Endothelial cell of umbilical vein (primary cell): ENCODE data around the gene AP2B1. TPM values are rescaled to one million over a fixed set of nuclear protein-coding genes. Genes with fewer than 3 reads are reported as not detected.

Source experiments
- BruUV-seq: library from RNA; stranded (reverse); fragments of 400-500 nt; replicated peaks from 2 replicates; lab custom pipeline; 2021; lab: Mats Ljungman, UMichigan
- CTCF ChIA-PET: fragments of 300-600, 350-600 bp; sonication (Branson Sonifier 250); formaldehyde crosslinking; loops from one replicate; lab custom pipeline; 2021; ENCODE audit warnings: antibody characterized with exemption, inconsistent platforms; lab: Charles Lee
- POLR2A ChIA-PET: fragments of 300-600, 350-600 bp; sonication (Branson Sonifier 250); formaldehyde crosslinking; loops from one replicate; lab custom pipeline; 2021; ENCODE audit warnings: antibody characterized with exemption, inconsistent platforms; lab: Charles Lee
- DNase-seq: peaks from one replicate; pipeline ENCODE4 v3.0.0-alpha.2; 2011; ENCODE audit warnings: low read depth, low spot score
- FAIRE-seq: peaks from 2 replicates; lab custom pipeline; 2011; peaks lifted over from hg19 to GRCh38; lab: Jason Lieb, UNC
- H2AFZ ChIP-seq: 2 replicates; pipeline ENCODE4 v1.6.0; 2012; ENCODE audit warnings: low read depth, low read length, control low read depth, inconsistent platforms
- H3K27ac ChIP-seq: 2 replicates; pipeline ENCODE4 v1.5.1; 2011; ENCODE audit warnings: low read depth, mild to moderate bottlenecking, control low read depth, low read length, moderate library complexity; ENCODE audit not compliant: insufficient read depth
- H3K27me3 ChIP-seq, 2 experiments: 2 replicates each; pipeline versions ENCODE4 v1.6.0 to v1.6.1; 2011; ENCODE audit warnings: low read length in 2 of 2, mixed read lengths in 1 of 2; ENCODE audit not compliant: control insufficient read depth in 2 of 2, insufficient read depth in 2 of 2
- H3K36me3 ChIP-seq, 2 experiments: 2 replicates in 1 of 2; 3 replicates in 1 of 2; pipeline ENCODE4 v1.5.1; 2011; ENCODE audit warnings: low read length in 2 of 2, mild to moderate bottlenecking in 1 of 2, moderate library complexity in 1 of 2; ENCODE audit not compliant: control insufficient read depth in 2 of 2, insufficient read depth in 2 of 2; ENCODE audit errors: extremely low read depth in 1 of 2
- H3K4me1 ChIP-seq: 3 replicates; pipeline ENCODE4 v1.5.1; 2011; ENCODE audit warnings: mild to moderate bottlenecking, low read length; ENCODE audit not compliant: control insufficient read depth, insufficient read depth; ENCODE audit errors: extremely low read depth
- H3K4me2 ChIP-seq: 2 replicates; pipeline ENCODE4 v1.6.1; 2011; ENCODE audit warnings: low read length, control low read depth, mixed read lengths; ENCODE audit not compliant: insufficient read depth
- H3K4me3 ChIP-seq, 3 experiments: fragments of 200-600 bp in 1 of 3; sonication (generic), shearing (Covaris generic) in 1 of 3; replicated peaks in 1 of 3; 2 replicates each; pipeline ENCODE4 v1.5.1; 2011 to 2016; ENCODE audit warnings: control low read depth in 3 of 3, low read length in 3 of 3, mild to moderate bottlenecking in 2 of 3, inconsistent platforms in 1 of 3, low read depth in 1 of 3, moderate library complexity in 1 of 3; ENCODE audit not compliant: insufficient read depth in 1 of 3
- H3K79me2 ChIP-seq: 2 replicates; pipeline ENCODE4 v1.6.0; 2012; ENCODE audit warnings: low read length, inconsistent platforms; ENCODE audit not compliant: control insufficient read depth, insufficient read depth
- H3K9ac ChIP-seq: replicated peaks from 2 replicates; pipeline ENCODE3; 2011; ENCODE audit warnings: low read length, control low read depth; ENCODE audit not compliant: insufficient read depth; ENCODE audit errors: extremely low read depth
- H3K9me1 ChIP-seq: replicated peaks from 3 replicates; pipeline ENCODE4 v1.6.0; 2011; ENCODE audit warnings: mild to moderate bottlenecking, low read length; ENCODE audit not compliant: control insufficient read depth, insufficient read depth; ENCODE audit errors: extremely low read depth
- H3K9me3 ChIP-seq: replicated peaks from 2 replicates; pipeline ENCODE4 v1.5.1; 2012; ENCODE audit warnings: low read length, inconsistent platforms; ENCODE audit not compliant: control insufficient read depth, insufficient read depth
- H4K20me1 ChIP-seq: replicated peaks from 2 replicates; pipeline ENCODE3; 2011; ENCODE audit warnings: mild to moderate bottlenecking, low read length; ENCODE audit not compliant: control insufficient read depth, insufficient read depth; ENCODE audit errors: extremely low read depth
- CTCF ChIP-seq, 2 donors: IDR thresholded peaks; 1 replicate in 1 of 2; 2 replicates in 1 of 2; pipeline ENCODE4 v1.5.1; 2011; ENCODE audit warnings: low read length in 2 of 2, mild to moderate bottlenecking in 2 of 2, moderate library complexity in 2 of 2, control low read depth in 1 of 2, inconsistent platforms in 1 of 2, low read depth in 1 of 2; ENCODE audit not compliant: insufficient read depth in 1 of 2; ENCODE audit errors: extremely low read depth in 1 of 2
- EZH2 ChIP-seq: IDR thresholded peaks from 2 replicates; pipeline ENCODE4 v1.6.1; 2012; ENCODE audit warnings: borderline replicate concordance, low read depth, mild to moderate bottlenecking, moderate library complexity, low read length, inconsistent platforms; ENCODE audit not compliant: severe bottlenecking
- FOS ChIP-seq: IDR thresholded peaks from 2 replicates; pipeline ENCODE4 v1.6.1; 2011; ENCODE audit warnings: mild to moderate bottlenecking, low read length, moderate library complexity, borderline replicate concordance; ENCODE audit not compliant: insufficient read depth
- GATA2 ChIP-seq: IDR thresholded peaks from 2 replicates; pipeline ENCODE4 v1.7.0; 2011; ENCODE audit warnings: low read depth, mild to moderate bottlenecking, moderate library complexity, mixed read lengths, low read length; ENCODE audit not compliant: insufficient read length, insufficient read depth
- JUN ChIP-seq: IDR thresholded peaks from 2 replicates; pipeline ENCODE4 v1.6.1; 2011; ENCODE audit warnings: borderline replicate concordance, low read depth; ENCODE audit not compliant: insufficient read length, insufficient read depth
- MAX ChIP-seq: IDR thresholded peaks from 2 replicates; pipeline ENCODE4 v1.6.1; 2011; ENCODE audit not compliant: insufficient read depth, insufficient read length
- MYC ChIP-seq: IDR thresholded peaks from one replicate; pipeline ENCODE4 v1.6.1; 2011; ENCODE audit warnings: mild to moderate bottlenecking, low read depth, low read length
- POLR2A ChIP-seq: IDR thresholded peaks from 2 replicates; pipeline ENCODE4 v1.6.1; 2012; ENCODE audit warnings: low read depth, mild to moderate bottlenecking, control low read depth, low read length
- POLR2AphosphoS5 ChIP-seq: IDR thresholded peaks from 2 replicates; pipeline ENCODE4 v1.6.1; 2012; ENCODE audit warnings: low read depth, mild to moderate bottlenecking, control low read depth, low read length, moderate library complexity; ENCODE audit not compliant: insufficient read depth
- dilution Hi-C: fragments of 300-500 bp; cut with MboI; formaldehyde crosslinking; loops from one replicate; pipeline ENCODE4 v1.15.0; 2019; ENCODE audit warnings: low sequenced_read_pairs; ENCODE audit not compliant: extremely low pct_ligation_motif_present
- intact Hi-C: fragments of 100-400 bp; cut with micrococcal nuclease; formaldehyde crosslinking; loops from one replicate; pipeline ENCODE4 v1.10.0; 2022
- polyA plus RNA-seq, 4 experiments: library from polyadenylated mRNA; depleted of rRNA in 3 of 4; stranded (reverse) in 3 of 4; unstranded in 1 of 4; fragments of >200 nt; gene quantifications; 2 replicates each; pipeline versions ENCODE4 v1.2.1 to v1.2.3, GENCODE V29; 2011 to 2012; ENCODE audit warnings: missing spikeins in 1 of 4
- total RNA-seq: library from RNA; stranded (reverse); gene quantifications from 2 replicates; pipeline ENCODE4 v1.2.3, GENCODE V29; 2021

The AP2B1 gene
- total and polyA plus RNA-seq, 2 donors (not counting 3 experiments of a cell fraction or from before 2014, with no cell fraction given): 106 to 198 TPM

- DNase-seq (no peak), FAIRE-seq (no peak)
- H3K4me2 ChIP-seq: no peak overlapping the region
- H3K27ac ChIP-seq: no peak overlapping the region
- H2AFZ ChIP-seq: no peak overlapping the region
- intact Hi-C loops (no loop called here), dilution Hi-C loops (no loop called here)
- POLR2A ChIA-PET: no interaction called here
- H3K9ac ChIP-seq: no peak overlapping the region
- CTCF ChIA-PET: interaction anchor here (1.0 to 8.5 kb wide), 5 partner anchors 13 to 38 kb away, joined by 3 to 453 read pairs (median 4); partner anchors contain the start of genes MMP28 and TAF15
- peaks cover 2 to 6% of the 10 kb centered on the region in 2 experiments for H3K27me3 ChIP-seq
- BruUV-seq: no TSS peak
- no peaks in the 10 kb centered on the region for H3K9me3 ChIP-seq
- peak in 1 of 2 donors; percentile 6 for TF ChIP-seq CTCF (IDR thresholded peaks at IDR 0.05; ENCODE audit: extremely low read depth in 1 of 2, insufficient read depth in 1 of 2, low read depth in 1 of 2, low read length in 2 of 2)
- no peak for TF ChIP-seq FOS
- H3K36me3 ChIP-seq: no peaks in the 10 kb centered on the region
- H3K4me3 ChIP-seq: no peak overlapping the region
- no peaks in the 10 kb centered on the region for H3K9me1 ChIP-seq
- H4K20me1 ChIP-seq: no peaks in the 10 kb centered on the region
- H3K4me1 ChIP-seq: no peaks in the 10 kb centered on the region
- no peaks in the 10 kb centered on the region for H3K79me2 ChIP-seq
Measured at GRCh38 chr17:35769895-35770486, 182.9 kb downstream of the AP2B1 start.

GRCh38 chr17:35773129-35773528, 186.0 kb downstream of the AP2B1 start:
- FAIRE-seq: no peak
- CTCF ChIA-PET: interaction anchor here (5.3 kb wide), 1 partner anchor 9 kb away, joined by 34 read pairs; no protein-coding TSS in a partner anchor
- no peaks in the 10 kb centered on the region for H4K20me1 ChIP-seq

More at GRCh38 chr17:35773129-35773528, 186.0 kb downstream of the AP2B1 start:
- Histone ChIP-seq H3K4me3 (no peak overlapping the region), H3K4me1 (peaks cover 5% of the 10 kb centered on the region), H3K4me2 (no peak overlapping the region), H3K27me3 (peaks cover 2 to 6% of the 10 kb centered on the region in 2 experiments), H3K36me3 (no peaks in the 10 kb centered on the region), H3K9ac (no peak overlapping the region), H2AFZ (no peak overlapping the region), H3K79me2 (no peaks in the 10 kb centered on the region), H3K27ac (no peak overlapping the region), H3K9me3 (no peaks in the 10 kb centered on the region), H3K9me1 (no peaks in the 10 kb centered on the region)
- POLR2A ChIA-PET: no interaction called here
- BruUV-seq: no TSS peak
- dilution Hi-C loops: no loop called here
- no peak for DNase-seq
- TF ChIP-seq POLR2A: no peak
- no peak for TF ChIP-seq MYC
- TF ChIP-seq GATA2: no peak
- TF ChIP-seq FOS: no peak
- TF ChIP-seq CTCF (IDR thresholded peaks at IDR 0.05; ENCODE audit: extremely low read depth in 1 of 2, insufficient read depth in 1 of 2, low read depth in 1 of 2, low read length in 2 of 2): no peak
- no peak for TF ChIP-seq JUN
- TF ChIP-seq EZH2: no peak
- TF ChIP-seq MAX: no peak
- TF ChIP-seq POLR2AphosphoS5: no peak
- intact Hi-C loops: no loop called here
